ENCODE results near the gene FEV. TPM values are rescaled to one million over a fixed set of nuclear protein-coding genes. Genes with fewer than 3 reads are reported as not detected.
A peak's percentile ranks its signal among the peaks of the same experiment; 100 is the strongest.

The FEV gene
- total and polyA plus RNA-seq, 2 experiments from 2014 or later, result not detected

DNA sequence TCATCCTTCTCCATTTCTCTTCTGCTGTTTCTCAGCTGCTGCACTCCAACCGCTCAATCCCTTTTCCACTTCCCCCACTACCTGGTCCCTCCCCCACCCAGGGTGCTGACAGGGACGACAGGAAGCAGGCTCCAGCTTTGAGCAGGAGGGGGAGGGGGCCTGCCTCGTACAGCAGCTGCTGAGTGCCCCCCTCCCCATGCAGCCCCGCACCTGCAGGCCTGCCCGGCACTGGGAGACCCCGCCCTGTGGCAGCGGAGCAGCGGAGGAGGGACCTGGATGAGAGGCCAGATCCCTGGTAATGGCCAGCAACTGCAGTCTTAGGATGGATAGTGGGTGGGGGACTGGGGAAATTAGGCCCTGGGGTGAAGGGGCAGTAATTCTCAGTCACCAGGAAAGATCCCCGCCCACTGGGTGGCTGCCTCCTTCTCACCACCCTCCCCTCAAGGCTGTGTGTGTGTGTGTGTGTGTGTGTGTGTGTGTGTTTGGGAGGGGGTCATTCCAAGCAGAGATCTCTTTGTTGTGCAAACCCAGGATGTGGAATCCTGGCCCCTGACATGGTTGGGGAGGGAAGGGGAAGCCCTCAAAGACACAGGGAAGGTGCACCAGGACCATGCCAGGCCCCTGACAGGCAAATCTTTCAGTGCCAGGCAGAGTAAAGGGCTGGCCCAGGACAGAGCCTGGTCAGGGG lies 15.0 kb upstream of the FEV start:
- Histone ChIP-seq H3K4me1 (ENCODE audit: low read depth) (peaks cover 15% of the 10 kb centered on the region), H3K36me3 (no peaks in the 10 kb centered on the region), H3K27ac (no peak overlapping the region), H3K27me3 (peaks cover 89% of the 10 kb centered on the region), H3K9me3 (ENCODE audit: low read depth) (no peaks in the 10 kb centered on the region), H3K4me3 (no peak overlapping the region)
- TF ChIP-seq, protein P1, sequence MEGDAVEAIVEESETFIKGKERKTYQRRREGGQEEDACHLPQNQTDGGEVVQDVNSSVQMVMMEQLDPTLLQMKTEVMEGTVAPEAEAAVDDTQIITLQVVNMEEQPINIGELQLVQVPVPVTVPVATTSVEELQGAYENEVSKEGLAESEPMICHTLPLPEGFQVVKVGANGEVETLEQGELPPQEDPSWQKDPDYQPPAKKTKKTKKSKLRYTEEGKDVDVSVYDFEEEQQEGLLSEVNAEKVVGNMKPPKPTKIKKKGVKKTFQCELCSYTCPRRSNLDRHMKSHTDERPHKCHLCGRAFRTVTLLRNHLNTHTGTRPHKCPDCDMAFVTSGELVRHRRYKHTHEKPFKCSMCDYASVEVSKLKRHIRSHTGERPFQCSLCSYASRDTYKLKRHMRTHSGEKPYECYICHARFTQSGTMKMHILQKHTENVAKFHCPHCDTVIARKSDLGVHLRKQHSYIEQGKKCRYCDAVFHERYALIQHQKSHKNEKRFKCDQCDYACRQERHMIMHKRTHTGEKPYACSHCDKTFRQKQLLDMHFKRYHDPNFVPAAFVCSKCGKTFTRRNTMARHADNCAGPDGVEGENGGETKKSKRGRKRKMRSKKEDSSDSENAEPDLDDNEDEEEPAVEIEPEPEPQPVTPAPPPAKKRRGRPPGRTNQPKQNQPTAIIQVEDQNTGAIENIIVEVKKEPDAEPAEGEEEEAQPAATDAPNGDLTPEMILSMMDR (IDR thresholded peaks at IDR 0.05; ENCODE audit: low read depth, low read length), result no peak
- peak in 1 of 2 donors; percentile 57 for DNase-seq (ENCODE audit: low read depth in 1 of 2, low spot score in 1 of 2)

DNA sequence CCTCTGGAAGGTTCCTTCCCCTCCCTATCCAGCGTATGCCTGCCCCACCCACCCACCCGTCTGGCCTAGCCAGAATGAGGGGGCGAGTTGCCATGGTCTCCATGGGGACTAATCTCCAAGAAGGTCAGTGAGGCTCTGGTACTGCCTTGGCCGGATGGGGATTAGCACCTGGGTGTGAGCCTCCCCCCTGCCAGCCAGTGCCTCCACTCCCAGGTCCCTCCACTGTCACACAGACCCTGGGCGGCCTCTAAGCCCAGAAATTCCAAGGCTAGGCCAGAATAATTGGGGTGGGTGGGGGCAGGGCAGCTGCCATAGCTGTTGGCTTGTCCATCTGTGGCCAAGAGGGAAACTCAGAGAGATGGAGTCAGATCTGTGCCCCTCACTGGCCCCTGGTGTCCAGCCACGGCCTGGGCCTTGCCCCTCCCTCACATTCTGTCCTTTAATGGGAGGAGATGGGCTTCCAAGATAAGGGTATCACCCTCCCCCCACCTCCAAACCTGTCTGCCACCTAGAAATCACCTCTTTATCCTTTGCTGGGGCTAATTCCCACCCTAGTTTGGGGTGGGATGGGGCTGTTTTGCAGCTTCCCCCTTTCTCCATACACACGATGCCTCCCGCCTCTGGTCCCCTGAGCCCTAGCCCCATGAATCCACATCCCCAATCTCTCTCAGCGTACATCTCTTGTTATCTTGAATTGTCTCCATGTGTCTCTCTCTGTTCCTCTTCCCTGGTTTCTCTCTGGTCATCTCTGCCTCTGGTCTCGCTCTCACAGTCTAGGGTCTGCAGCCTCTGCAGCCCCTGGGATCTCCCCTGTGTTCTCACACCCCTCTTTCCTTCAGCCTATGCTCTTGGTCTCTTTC lies 14.3 kb upstream of the FEV start:
- Histone ChIP-seq H3K4me3 (no peak overlapping the region), H3K27me3 (peaks cover 89% of the 10 kb centered on the region), H3K4me1 (ENCODE audit: low read depth) (peaks cover 15% of the 10 kb centered on the region), H3K36me3 (no peaks in the 10 kb centered on the region), H3K9me3 (ENCODE audit: low read depth) (no peaks in the 10 kb centered on the region), H3K27ac (no peak overlapping the region)
- TF ChIP-seq, protein P1 (IDR thresholded peaks at IDR 0.05; ENCODE audit: low read depth, low read length), result no peak
- no peak for DNase-seq (ENCODE audit: low read depth in 1 of 2, low spot score in 1 of 2)

DNA sequence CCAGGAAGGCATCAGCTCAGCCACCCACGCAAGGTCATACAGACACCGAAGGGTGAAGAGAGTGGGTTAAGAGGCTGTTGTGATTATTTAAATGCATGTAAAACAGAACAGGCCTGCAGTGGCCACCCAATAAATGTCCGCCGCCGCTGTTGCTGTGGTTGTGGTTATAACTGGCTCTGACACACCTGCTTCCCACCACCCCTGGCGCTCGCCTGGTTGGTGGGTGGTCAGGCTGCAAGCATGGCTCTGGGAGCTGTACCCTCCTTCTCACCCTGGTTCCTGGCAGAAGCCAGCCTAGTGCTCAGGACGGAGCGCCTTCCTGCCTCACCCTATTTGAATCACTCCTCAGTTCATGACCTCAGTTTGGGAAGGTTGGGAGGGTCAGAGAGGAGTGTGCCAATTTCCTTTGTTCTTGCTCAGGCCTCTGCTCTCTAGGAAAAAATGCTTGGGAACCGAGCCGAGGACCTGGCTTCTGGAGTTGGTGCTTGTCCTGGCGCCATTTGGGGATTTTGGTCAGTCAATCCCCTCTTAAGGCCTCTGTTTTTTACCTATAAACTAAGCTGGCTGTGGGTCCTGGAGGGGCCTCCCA lies 13.5 kb upstream of the FEV start:
- H3K9me3 ChIP-seq (ENCODE audit: low read depth), result no peaks in the 10 kb centered on the region
- no peak overlapping the region for H3K4me3 ChIP-seq
- no peak overlapping the region for H3K27ac ChIP-seq
- TF ChIP-seq, protein P1 (IDR thresholded peaks at IDR 0.05; ENCODE audit: low read depth, low read length), result no peak
- H3K4me1 ChIP-seq (ENCODE audit: low read depth), result peaks cover 18% of the 10 kb centered on the region
- H3K27me3 ChIP-seq, result peaks cover 89% of the 10 kb centered on the region
- no peaks in the 10 kb centered on the region for H3K36me3 ChIP-seq
- DNase-seq (ENCODE audit: low read depth in 1 of 2, low spot score in 1 of 2), result no peak

DNA sequence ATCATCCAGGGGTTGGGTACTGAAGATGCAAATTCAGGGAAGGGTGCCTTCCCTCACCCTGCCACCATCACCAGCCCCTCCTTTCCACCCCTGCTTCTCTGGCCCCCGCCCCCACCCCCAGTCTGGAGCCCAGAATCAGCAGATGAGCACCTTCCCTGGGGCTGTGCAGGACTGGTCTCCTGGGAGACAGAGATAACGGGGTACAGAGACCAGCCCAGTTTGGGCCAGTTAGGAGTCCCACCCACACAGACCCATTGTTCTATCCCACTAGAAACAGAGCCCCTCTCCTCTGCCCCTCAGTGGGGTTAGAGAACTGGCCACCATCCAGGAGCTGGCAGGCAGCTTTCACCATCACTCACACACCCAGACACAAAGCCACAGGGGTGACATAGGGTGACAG lies 12.7 kb upstream of the FEV start:
- Histone ChIP-seq H3K9me3 (ENCODE audit: low read depth) (no peaks in the 10 kb centered on the region), H3K36me3 (no peaks in the 10 kb centered on the region), H3K27me3 (peaks cover 89% of the 10 kb centered on the region), H3K4me3 (no peak overlapping the region), H3K27ac (no peak overlapping the region), H3K4me1 (ENCODE audit: low read depth) (peaks cover 16% of the 10 kb centered on the region)
- no peak for DNase-seq (ENCODE audit: low read depth in 1 of 2, low spot score in 1 of 2)
- TF ChIP-seq, protein P1 (IDR thresholded peaks at IDR 0.05; ENCODE audit: low read depth, low read length), result no peak

DNA sequence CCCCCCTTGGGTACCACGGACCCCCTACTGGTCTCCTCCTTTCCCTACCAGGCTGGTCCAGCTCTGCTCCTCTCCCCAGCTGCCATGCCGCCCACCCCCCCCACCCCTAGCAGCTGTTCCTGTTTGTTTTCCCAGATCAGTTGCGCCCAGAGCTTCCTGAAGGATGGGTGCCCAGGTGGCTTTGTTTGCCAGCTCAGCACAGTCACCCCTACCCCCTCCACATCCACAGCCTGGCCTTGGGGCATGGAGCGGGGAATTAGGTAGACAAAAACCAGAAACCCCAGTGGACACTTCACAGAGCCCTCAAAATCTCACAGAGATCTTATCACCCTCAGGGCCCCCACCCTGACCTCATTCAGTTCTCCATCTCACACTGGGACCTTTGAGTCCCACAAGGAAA lies 12.0 kb upstream of the FEV start:
- Histone ChIP-seq H3K4me3 (no peak overlapping the region), H3K27me3 (peaks cover 89% of the 10 kb centered on the region), H3K9me3 (ENCODE audit: low read depth) (no peaks in the 10 kb centered on the region), H3K27ac (no peak overlapping the region), H3K4me1 (ENCODE audit: low read depth) (peaks cover 14% of the 10 kb centered on the region), H3K36me3 (no peaks in the 10 kb centered on the region)
- no peak for DNase-seq (ENCODE audit: low read depth in 1 of 2, low spot score in 1 of 2)
- TF ChIP-seq, protein P1 (IDR thresholded peaks at IDR 0.05; ENCODE audit: low read depth, low read length), result no peak

Measured in cardiac muscle cell (in vitro differentiated cells and primary cell).